ENCODE measurements around the gene KLHL28.

Gene KLHL28

DNA sequence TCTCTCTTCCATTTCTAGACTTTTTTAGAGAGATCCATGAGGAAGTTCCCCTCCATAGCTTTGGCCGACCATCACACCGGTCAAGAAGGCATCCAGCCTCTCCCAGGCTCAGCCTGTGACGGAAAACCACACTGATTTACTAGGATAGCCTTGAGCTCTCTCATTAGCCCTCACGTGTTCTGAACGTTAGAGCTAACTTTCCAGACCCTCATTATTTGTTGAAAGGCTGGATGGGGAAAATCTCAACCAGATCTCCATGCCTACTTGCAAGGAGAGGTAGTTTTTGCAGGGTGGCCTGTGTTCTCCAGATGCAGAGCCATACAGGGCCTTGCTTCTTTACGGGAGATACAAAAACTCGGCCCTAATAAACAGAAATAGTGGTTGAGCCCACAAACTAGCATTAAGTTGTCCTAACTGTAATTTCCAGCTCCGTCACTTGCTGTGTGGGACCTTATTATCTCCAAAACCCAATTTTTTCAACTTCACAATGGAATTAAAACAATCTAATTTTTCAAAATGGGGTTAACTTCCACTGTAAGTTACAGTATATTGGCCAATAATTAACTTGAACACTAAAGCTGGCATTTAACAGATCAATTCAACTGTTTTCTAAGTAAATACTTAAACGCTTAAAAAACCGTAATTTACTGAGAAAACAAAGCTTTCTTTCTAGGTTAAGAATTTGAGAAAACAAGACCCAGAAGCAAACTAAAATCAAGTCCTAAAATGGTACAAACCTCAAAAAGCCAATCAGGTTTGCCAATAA is 65.3 kb downstream of the KLHL28 start:
- no peak for DNase-seq

DNA sequence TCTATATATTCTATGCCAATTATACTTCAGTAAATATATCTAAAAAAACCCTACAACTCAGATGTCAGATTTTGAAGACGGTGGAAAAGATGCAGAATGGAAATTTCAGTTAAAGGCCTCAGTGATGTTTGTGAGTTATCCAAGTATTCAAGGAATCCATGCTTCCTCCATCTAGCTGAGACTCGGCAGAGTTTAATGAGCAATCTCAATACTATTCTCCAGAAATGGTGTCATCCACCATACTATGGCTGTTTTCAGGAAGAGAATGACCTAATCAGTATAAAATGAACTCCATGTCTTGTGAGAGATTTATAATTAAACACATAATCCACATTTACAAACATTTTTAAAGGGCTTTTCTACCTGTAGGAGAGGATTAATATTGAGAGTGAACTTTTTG is 66.0 kb downstream of the KLHL28 start:
- DNase-seq = no peak

DNA sequence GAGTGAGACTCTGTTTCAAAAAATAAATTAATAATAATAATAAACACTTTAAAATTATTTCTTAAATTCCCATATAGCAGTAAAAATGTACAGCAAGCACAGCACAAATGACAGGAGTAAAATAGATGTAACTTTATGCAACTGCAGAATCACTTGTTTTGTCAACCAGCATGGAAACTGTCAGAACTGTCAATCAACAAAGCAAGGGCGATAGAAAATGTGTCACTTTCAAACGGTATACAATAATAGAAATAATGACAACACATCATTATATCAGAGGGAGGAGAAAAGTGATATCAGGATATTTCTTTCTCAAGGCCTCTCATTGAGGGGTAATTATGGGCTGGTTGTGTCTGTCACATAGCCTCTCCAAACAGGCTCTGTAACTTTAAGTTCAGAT is 68.2 kb downstream of the KLHL28 start:
- no peak for DNase-seq

DNA sequence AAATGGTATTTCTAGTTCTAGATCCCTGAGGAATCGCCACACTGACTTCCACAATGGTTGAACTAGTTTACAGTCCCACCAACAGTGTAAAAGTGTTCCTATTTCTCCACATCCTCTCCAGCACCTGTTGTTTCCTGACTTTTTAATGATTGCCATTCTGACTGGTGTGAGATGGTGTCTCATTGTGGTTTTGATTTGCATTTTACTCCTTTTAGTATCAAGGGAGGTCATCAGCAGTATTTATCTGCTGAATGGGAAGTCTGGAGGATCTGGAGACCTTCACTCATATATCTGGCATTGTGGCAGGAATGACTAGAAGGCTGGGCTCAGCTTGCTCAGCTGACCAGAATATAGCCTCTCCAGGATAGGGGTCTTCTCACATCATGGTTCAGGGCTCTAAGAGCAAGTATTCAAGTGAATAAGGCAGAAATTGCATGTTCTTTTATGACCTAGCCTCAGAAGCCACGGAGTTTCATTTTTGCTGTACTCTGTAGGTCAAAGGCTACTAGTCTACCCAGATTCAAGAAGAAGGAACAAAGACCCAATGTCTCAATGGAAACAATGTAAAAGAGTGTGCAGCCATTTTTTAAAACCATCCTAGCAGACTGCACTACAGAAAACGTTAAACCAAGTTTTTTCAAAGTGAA is 69.9 kb downstream of the KLHL28 start:
- peak; percentile 58 for DNase-seq

DNA sequence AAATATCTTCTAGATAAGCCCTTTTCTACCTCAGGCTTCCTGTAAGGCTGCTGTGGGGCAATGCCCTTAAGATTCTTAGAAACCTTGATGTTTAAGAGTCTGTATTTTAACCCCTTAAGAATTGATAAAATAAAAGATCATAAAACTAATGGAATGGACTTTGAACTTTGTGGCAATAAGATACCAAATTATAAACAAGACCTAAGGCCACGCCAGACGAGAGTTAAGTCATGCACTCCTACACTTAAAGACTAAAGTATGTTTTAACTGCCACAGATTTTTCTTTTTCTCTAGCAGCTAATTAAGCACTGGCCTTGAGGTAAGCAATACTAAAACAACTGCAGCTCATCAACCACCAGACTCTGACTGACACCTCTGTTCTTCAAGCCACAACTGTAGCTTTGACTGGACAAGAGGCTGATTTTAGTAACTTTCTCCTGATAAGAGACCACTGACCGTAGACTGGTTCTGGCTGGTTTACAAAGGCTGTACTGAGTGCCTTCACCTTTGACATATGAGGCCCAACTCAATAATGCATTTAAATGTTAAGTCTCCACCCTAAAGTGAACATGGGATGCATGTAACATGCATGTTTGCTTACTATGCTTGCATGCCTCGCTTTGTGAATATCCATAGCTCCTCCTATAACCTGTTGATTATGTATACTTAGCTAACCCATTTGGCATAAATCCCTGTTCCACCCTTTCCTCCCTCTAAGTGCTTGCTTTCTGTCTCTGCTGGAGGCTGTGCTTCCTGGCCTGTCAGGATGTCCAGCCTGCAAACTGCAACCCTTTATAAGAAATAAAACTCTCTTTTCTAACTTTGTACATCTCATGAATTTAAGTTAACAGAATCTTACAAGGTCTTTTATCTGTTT is 71.9 kb downstream of the KLHL28 start:
- DNase-seq = no peak

DNA sequence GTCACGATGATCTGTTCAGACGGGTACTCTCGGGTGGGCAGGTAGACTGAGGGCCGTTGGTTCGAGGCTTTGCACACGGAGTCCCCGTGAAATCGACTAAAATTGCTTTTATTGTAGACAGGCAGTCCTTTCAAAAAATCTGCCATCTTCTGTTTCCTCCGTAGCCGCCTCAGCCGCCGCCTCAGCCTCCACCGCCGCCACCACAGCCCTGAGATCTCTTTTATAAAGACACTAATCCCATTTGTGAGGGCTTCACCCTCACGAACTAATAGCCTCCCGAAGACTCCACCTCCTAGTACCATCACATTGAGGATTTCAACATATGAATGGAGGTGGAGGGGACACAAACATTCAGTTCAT is 74.2 kb downstream of the KLHL28 start:
- no peak for DNase-seq

DNA sequence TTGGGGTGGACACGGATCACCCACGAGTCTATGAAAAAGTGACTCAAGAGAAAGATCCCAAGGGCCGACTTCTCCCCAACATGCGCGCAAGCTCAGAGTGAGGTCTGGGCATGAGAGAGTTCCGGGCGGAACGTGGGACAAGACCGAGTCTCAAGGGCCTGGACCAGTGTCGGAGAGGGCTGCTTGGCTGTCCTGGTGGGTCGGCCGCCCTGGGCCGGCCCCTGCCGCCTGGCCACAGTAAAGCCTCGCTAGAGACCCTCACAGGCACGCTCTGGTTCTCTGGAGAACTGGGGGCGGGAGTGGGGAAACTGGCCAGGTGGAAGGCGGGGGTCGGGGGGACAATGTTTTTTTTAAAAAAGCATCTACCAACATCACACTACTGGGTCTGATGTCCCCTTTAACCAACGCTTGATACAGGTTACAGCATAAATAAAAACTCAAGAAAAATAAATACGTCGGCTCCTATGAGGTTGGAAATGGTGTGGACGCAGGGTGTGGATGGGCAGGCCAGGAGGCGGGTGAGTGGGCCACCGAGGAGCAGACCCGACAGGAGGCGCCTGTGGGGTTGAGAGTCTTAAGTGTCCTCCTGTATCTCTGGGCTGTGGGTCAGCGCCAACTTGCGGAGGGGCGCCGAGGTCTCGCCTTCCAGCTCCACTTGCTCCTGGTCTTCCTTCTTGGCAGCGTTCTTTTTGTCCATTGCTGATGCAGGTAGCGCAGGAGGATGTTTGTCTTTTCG is 74.7 kb downstream of the KLHL28 start:
- no peak for DNase-seq

DNA sequence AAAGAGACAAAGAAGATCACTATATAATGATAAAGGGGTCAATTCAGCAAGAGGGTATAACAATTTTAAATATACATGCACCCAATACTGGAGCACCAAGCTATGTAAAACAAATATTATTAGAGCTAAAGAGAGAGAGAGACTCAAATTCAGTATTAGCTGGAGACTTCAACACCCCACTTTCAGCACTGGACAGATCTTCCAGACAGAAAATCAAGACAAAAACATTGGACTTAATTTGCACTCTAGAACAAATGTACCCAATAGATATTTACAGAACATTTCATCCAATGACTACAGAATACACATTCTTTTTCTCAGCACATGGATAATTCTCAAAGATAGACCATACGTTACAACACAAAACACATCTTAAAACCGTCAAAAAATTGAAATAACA is 81.0 kb downstream of the KLHL28 start:
- no peak for DNase-seq

Measured in activated CD4-positive, alpha-beta T cell treated with anti-CD3 and anti-CD28 coated beads, Interleukin-2, Interleukin-6, amounts not matched to agents 100 ng/mL and 50 ng/mL, durations not matched to agents 16 hours and 8 hours (primary cell).